ENCODE data around the gene PRPF40A.
"Not testable (repeated sequence)": the region's sequence is repeated elsewhere in the genome, so short reads cannot be mapped to it uniquely, and the experiment has no call there.

Gene PRPF40A

DNA sequence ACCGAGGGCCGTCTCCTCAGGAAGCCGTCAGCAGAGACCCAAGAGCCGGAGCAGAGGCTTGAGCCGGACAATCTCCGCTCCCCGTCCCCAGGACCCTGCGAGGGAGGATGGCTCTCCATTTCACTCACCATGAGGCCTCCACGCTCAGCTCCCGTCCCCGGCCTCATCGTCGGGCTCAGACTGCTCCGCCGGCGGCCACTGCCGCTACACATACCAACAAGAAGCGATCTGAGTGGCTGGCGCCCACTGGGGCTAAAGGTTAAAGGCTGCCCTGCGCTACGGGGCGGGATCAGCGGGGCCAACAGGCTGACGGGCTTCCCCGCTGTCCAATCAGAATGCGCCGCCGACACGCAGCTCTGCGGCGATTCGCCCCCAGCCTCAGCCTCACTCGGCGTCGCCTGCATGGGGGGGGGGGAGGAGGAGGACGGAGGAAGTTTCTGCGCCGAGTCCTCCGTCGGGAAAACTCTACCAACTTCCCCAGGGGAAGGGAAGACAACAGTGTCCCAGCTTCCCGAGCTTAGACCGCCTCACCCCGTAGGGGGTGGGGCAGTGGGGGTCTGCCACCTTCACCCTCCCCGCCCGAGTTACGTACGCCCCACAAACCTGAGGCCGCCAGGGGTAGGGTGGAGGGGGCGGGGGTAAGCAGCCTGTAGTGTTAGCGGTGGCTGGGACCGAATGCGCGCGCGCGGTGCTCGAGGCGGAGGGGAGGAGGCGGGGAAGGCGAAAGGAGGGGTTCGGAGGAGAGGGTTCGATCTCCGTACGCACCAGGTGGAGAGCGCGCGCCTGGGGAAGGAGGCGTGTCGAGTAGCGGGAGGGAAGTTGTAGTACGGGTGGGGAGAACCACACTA, at the start of gene PRPF40A:
TSS of gene PRPF40A (minus strand) at position 234 of the 848 bp plus-strand sequence. CDS start at position 212, 22 bp downstream.
- DNase-seq (ENCODE audit: low read depth in 2 of 2) = peak; percentile 97

GRCh38 chr2:152766928-152767327, 49.7 kb upstream of the PRPF40A start:
- no peak for DNase-seq (ENCODE audit: low read depth in 2 of 2)

GRCh38 chr2:152763651-152764050, 46.4 kb upstream of the PRPF40A start:
- DNase-seq (ENCODE audit: low read depth in 2 of 2) = no peak

DNA sequence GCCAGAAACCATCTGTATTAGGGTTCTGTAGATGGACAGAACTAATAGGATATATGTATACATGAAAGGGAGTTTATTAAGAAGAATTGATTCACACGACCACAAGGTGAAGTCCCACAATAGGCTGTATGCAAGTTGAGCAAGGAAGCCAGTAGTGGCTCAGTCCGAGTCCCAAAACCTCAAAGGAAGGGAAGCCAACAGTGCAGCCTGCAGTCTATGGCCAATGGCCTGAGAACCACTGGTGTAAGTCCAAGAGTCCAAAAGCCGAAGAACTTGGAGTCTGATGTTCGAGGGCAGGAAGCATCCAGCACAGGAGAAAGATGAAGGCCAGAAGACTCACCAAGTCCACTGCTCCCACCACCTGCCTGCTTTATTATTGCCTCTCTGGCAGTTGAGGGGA, 45.9 kb upstream of the PRPF40A start:
- DNase-seq (ENCODE audit: low read depth in 2 of 2) = not testable (repeated sequence)

- DNase-seq (ENCODE audit: low read depth in 2 of 2) = no peak
Observed at GRCh38 chr2:152762202-152762601, 44.9 kb upstream of the PRPF40A start.

GRCh38 chr2:152761214-152761613, 44.0 kb upstream of the PRPF40A start:
- no peak for DNase-seq (ENCODE audit: low read depth in 2 of 2)

DNA sequence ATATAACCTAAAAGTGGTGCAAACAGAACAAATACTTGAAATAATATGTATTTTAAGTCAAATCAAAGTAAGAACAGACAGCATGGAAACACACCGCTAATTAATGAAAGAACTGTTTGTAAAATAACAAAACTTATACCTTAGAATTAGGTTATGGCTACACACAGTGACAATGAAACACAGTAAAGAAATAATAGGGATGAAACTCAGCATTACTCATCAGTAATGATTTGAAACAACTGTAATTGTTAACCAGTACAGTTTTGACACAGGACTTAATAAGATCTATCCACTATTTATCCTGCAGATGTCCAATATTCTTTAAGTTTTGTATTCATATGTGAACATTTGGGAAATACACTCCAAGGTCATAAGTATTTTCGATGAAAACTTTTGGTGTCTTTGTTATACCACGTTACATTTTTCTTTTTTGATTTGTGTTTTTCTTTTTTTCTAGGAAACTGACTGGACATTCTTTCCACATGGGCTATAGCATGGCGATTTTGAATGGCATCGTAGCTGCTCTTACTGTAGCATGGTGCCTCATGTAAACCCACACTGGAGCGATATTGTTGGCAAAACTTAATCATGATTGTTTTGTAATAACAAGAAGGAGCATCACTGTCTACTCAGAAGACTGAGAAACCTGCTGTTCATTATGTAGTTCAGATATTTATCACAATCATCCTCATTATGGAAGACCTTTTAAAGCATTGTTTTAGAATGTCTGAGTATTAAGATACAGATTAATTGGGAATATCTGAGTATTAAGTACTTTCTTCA, 42.2 kb upstream of the PRPF40A start:
- DNase-seq (ENCODE audit: low read depth in 2 of 2) = no peak

DNA sequence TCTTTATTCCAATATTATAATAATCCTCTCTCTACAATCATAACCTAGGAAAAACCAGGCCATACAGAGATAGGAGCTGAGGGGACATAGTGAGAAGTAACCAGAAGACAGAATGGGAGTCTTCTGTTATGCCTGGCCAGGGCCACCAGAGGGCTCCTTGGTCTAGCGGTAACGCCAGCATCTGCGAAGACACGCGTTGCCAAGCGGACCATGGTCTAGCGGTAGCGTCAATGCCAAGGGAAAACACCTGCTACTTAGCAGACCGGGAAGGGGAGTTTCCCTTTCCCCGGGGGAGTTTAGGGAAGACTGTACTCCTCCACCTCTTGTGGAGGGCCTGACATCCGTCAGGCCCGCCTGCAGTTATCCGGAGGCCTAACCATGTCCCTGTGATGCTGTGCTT, 37.8 kb upstream of the PRPF40A start:
- no peak for DNase-seq (ENCODE audit: low read depth in 2 of 2)

DNA sequence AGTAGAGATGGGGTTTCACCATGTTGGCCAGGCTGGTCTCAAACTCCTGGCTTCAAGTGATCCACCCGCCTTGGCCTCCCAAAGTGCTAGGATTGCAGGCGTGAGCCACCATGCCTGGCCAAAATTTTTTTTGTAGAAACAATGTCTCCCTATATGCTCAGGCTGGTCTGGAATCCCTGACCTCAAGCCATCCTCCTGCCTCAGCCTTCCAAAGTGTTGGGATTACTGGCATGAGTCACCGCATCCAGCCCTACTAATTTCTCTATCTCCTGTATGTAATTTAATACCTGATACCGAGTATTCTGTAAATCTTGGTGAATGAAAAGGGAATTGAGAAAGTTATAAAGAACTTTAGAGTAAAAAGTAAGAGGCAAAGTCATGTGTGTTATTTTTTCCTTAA, 30.5 kb upstream of the PRPF40A start:
- not testable (repeated sequence) for DNase-seq (ENCODE audit: low read depth in 2 of 2)

- DNase-seq (ENCODE audit: low read depth in 2 of 2) = no peak
Observed at GRCh38 chr2:152743002-152743401, 25.7 kb upstream of the PRPF40A start.

GRCh38 chr2:152740743-152741328, 23.6 kb upstream of the PRPF40A start:
- no peak for DNase-seq (ENCODE audit: low read depth in 2 of 2)

DNA sequence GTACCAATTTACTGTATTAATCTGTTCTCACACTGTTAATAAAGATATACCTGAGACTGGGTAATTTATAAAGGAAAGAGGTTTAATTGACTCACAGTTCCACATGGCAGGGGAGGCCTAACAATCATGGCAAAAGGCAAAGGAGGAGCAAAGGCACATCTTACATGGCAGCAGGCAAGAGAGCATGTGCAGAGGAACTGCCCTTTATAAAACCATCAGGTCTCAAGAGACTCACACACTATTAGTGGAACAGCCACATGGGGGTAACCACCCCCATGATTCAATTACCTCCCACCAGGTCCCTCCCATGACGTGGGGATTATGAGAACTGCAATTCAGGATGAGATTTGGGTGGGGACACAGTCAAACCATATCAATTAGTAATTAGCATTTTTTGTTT, 22.4 kb upstream of the PRPF40A start:
- not testable (repeated sequence) for DNase-seq (ENCODE audit: low read depth in 2 of 2)

- DNase-seq (ENCODE audit: low read depth in 2 of 2) = no peak
Observed at GRCh38 chr2:152738438-152738837, 21.2 kb upstream of the PRPF40A start.

DNA sequence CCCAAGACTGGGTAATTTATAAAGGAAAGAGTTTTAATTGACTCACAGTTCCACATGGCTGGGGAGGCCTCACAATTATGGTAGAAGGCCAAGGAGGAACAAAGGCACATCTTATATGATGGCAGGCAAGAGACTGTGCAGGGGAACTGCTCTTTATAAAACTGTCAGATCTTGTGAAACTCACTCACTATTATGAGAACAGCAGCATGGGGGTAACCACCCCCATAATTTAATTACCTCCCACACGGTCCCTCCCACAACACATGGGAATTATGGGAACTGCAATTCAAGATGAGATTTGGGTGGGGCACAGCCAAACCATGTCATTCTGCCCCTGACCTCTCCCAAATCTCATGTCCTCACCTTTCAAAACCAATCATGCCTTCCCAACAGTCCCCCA, 20.2 kb upstream of the PRPF40A start:
- not testable (repeated sequence) for DNase-seq (ENCODE audit: low read depth in 2 of 2)

DNA sequence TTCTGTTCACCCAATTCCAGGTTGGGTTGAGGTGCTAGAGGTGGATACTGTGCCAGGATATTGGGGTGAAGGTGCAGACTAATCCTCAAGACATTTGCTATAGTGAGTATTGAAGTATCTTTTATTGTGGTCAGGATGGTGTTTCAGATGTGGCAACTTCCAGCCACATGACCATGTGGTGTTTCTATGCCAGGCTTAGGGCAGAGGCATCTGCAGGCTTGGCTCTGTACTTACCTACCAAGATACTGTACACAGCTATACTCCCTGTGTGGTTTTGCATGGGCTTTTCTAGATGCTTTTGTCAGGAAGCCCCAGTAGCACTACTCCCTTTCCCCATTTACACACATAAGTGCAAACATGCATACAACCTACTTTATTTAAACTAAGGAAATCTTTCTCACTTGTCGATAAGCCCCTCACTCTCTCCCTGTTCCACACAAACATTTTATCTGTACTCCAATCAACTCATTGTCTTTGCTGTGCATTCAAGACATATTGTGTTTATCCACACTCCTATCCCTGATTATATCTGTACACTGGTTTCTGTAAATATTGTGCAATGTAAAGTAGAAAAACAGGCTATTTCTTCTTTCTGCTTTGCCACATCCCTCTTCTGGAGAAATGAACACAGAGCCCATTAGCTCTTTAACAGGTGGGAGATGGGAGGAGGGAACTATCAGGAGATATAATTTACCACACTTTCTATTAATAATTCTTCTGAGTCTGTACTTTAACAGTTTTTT, 13.5 kb upstream of the PRPF40A start:
- DNase-seq (ENCODE audit: low read depth in 2 of 2) = peak in 1 of 2 donors; percentile 12

DNA sequence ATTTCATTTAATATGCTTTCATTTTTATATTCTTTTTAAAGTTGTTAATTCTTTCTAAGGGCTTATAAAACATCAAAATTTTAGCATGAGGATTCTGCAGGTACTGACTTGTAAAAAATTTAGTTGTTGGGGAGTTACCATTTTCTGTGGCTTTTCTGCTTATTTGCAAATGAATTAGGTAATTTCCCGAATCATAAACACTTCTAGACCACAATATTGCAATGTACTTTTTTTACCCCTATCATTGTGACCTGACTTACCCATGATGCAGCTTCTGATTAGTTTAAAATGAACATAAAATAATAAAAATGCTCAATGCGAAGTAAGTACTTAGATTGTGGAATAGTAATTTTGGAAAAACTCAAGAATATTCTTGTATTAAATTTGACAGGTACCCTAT, 12.6 kb upstream of the PRPF40A start:
- no peak for DNase-seq (ENCODE audit: low read depth in 2 of 2)

DNA sequence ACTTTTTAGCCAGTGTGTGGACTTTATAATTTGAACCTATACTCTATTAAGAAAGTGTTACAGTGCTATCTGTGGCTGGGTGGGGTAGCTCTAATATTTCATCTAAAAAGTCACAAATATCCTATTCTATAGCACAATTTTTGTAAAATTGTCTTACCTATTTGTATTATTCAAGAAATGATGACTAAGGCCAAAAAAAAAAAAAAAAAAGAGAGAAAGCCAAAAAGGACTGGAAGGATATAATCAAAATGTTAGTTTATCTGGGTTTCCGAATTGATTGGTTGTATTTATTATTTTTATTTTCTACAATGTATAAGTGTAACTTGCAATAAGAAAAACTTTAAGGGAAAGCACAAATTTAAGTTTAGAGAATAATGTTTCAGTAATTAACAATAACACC, 6.7 kb upstream of the PRPF40A start:
- DNase-seq (ENCODE audit: low read depth in 2 of 2) = no peak

DNA sequence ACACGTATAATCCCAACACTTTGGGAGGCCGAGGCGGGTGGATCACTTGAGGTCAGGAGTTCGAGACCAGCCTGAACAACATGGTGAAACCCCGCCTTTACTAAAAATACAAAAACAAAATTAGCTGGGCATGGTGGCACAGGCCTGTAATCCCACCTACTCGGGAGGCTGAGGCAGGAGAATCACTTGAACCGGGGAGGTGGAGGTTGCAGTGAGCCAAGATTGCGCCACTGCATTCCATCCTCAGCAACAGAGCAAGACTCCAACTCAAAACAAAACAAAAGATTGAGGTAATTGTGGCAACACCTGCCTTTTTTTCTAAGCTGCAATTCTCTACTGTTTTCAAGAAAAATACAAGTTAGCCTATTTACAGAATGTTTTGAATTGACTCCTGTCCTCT, 5.4 kb upstream of the PRPF40A start:
- DNase-seq (ENCODE audit: low read depth in 2 of 2) = not testable (repeated sequence)

GRCh38 chr2:152720794-152721193, 3.5 kb upstream of the PRPF40A start:
- DNase-seq (ENCODE audit: low read depth in 2 of 2) = no peak

DNA sequence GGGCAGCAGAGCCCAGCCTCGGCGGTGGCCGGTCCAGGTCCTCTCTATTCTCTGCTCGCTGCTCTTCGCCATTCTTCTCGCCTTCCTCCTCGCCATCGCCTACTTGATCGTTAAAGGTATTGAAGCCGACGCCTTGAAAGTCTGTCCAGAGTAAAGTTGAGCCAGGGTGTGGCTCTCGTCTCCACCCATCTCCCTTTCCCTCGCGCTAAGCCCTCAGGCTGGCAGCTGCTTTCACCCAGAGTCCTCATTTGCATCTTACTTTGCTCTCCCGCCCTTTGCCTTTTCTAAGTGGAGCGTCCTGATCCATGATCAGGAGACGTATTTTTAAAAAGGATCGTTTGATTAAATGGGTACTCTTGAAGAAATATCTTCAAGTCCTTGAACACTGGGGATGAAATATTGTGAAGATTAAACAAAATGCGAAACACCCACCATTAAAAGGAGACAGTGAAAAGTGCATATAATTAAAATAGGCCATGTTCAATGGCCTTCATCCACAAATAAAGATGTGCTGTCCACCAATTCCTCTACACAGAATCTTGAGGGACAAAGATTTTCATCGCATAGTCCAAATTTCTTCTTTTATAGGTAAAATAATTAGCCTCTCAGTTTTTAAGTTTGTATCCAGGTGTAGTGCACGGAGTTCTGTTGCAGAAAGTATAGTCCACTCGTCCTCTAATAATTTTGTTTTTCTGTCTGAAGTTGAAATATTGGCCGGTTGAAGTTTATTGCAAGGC, 1.8 kb upstream of the PRPF40A start:
- DNase-seq (ENCODE audit: low read depth in 2 of 2) = no peak
